Endothelial cell (in vitro differentiated cells): ENCODE results near the gene PRSS1. TPM values are rescaled to one million over a fixed set of nuclear protein-coding genes. Genes with fewer than 3 reads are reported as not detected.
"Not testable (repeated sequence)": the region's sequence is repeated elsewhere in the genome, so short reads cannot be mapped to it uniquely, and the experiment has no call there.

Experiments used
- DNase-seq: peaks from one replicate; pipeline ENCODE4 v3.0.0; 2021; ENCODE audit warnings: low spot score
- H3K27ac Mint-ChIP-seq: one replicate; pipeline ENCODE4 v1.8.0; 2021; ENCODE audit warnings: mixed read lengths, inconsistent platforms; ENCODE audit not compliant: unreplicated experiment
- H3K27me3 Mint-ChIP-seq: one replicate; pipeline ENCODE4 v1.8.0; 2021; ENCODE audit warnings: mild to moderate bottlenecking, moderate library complexity, mixed read lengths, inconsistent platforms; ENCODE audit not compliant: unreplicated experiment
- H3K36me3 Mint-ChIP-seq: one replicate; pipeline ENCODE4 v1.8.0; 2021; ENCODE audit warnings: mild to moderate bottlenecking, low read depth, mixed read lengths, inconsistent platforms; ENCODE audit not compliant: unreplicated experiment
- H3K4me1 Mint-ChIP-seq: one replicate; pipeline ENCODE4 v1.8.0; 2021; ENCODE audit warnings: mild to moderate bottlenecking, mixed read lengths, inconsistent platforms; ENCODE audit not compliant: unreplicated experiment
- H3K4me3 Mint-ChIP-seq: one replicate; pipeline ENCODE4 v1.8.0; 2021; ENCODE audit warnings: mild to moderate bottlenecking, mixed read lengths, inconsistent platforms; ENCODE audit not compliant: unreplicated experiment
- H3K9me3 Mint-ChIP-seq: one replicate; pipeline ENCODE4 v1.8.0; 2021; ENCODE audit warnings: mixed read lengths, inconsistent platforms; ENCODE audit not compliant: unreplicated experiment
- CTCF ChIP-seq: fragments of 200-600 bp; sonication (generic); IDR thresholded peaks from one replicate; pipeline ENCODE4 v1.5.0; 2021; ENCODE audit warnings: antibody characterized with exemption; ENCODE audit not compliant: unreplicated experiment
- long read RNA-seq: library from polyadenylated mRNA; unstranded; transcript quantifications from one replicate; pipeline ENCODE4 v2.0.0, GENCODE V29; 2020; ENCODE audit not compliant: unreplicated experiment
- total RNA-seq: library from RNA; stranded (reverse); fragmentation: NEBNext Ultra II Directional; extraction: Animal tissue kit (Norgen Biotek cat#: 25700); gene quantifications from one replicate; pipeline ENCODE4 v1.2.1, GENCODE V29; 2021; ENCODE audit not compliant: unreplicated experiment

The PRSS1 gene
- 0.82 TPM for total RNA-seq
- long read RNA-seq, result 0 reads

- Mint-ChIP-seq H3K4me1 (peaks cover 10% of the 10 kb centered on the region), H3K27me3 (peaks cover 7% of the 10 kb centered on the region), H3K36me3 (no peaks in the 10 kb centered on the region), H3K9me3 (no peaks in the 10 kb centered on the region), H3K4me3 (no peak within 1 kb of the TSS), H3K27ac (no peak within 1 kb of the TSS)
- no peak for TF ChIP-seq CTCF
- DNase-seq, result no peak
Observed at GRCh38 chr7:142749218-142749993, at the start of gene PRSS1. Gene PRSS1, plus strand, starts transcription at chr7:142749472. Its CDS starts 13 bp downstream, at chr7:142749485.

- not testable (repeated sequence) for H3K27me3 Mint-ChIP-seq, H3K4me1 Mint-ChIP-seq, H3K36me3 Mint-ChIP-seq, H3K4me3 Mint-ChIP-seq, H3K9me3 Mint-ChIP-seq, H3K27ac Mint-ChIP-seq, DNase-seq
Observed at GRCh38 chr7:142700935-142701334, 48.3 kb upstream of the PRSS1 start.

GRCh38 chr7:142703655-142704305 is 45.5 kb upstream of the PRSS1 start:
- H3K27ac Mint-ChIP-seq, result no peak overlapping the region
- H3K9me3 Mint-ChIP-seq, result no peaks in the 10 kb centered on the region
- TF ChIP-seq CTCF, result no peak
- H3K4me3 Mint-ChIP-seq, result no peak overlapping the region
- no peak for DNase-seq
- H3K36me3 Mint-ChIP-seq, result no peaks in the 10 kb centered on the region
- peaks cover 5% of the 10 kb centered on the region for H3K27me3 Mint-ChIP-seq
- no peaks in the 10 kb centered on the region for H3K4me1 Mint-ChIP-seq

- H3K4me3 Mint-ChIP-seq, H3K27me3 Mint-ChIP-seq, DNase-seq, H3K27ac Mint-ChIP-seq, H3K36me3 Mint-ChIP-seq, H3K9me3 Mint-ChIP-seq: not testable (repeated sequence)
- peaks cover 16% of the 10 kb centered on the region for H3K4me1 Mint-ChIP-seq
Observed at GRCh38 chr7:142708726-142709125, 40.5 kb upstream of the PRSS1 start.

- no peak overlapping the region for H3K27ac Mint-ChIP-seq
- no peaks in the 10 kb centered on the region for H3K9me3 Mint-ChIP-seq
- no peak overlapping the region for H3K4me3 Mint-ChIP-seq
- no peak for DNase-seq
- H3K27me3 Mint-ChIP-seq, result peaks cover 2% of the 10 kb centered on the region
- no peak for TF ChIP-seq CTCF
- H3K36me3 Mint-ChIP-seq, result no peaks in the 10 kb centered on the region
- H3K4me1 Mint-ChIP-seq, result peaks cover 25% of the 10 kb centered on the region
Observed at GRCh38 chr7:142709921-142710320, 39.4 kb upstream of the PRSS1 start.

- Mint-ChIP-seq H3K36me3 (no peaks in the 10 kb centered on the region), H3K9me3 (no peaks in the 10 kb centered on the region), H3K4me3 (no peak overlapping the region), H3K27ac (no peak overlapping the region), H3K4me1 (peaks cover 26% of the 10 kb centered on the region), H3K27me3 (peaks cover 2% of the 10 kb centered on the region)
- DNase-seq, result no peak
- no peak for TF ChIP-seq CTCF
Observed at GRCh38 chr7:142711196-142711595, 38.1 kb upstream of the PRSS1 start.
